GM12878 (cell line): Measurements from ENCODE around the gene MMP15. TPM values are rescaled to one million over a fixed set of nuclear protein-coding genes. Genes with fewer than 3 reads are reported as not detected.

ENCODE experiments used
- ATAC-seq: fragments of 200-7000 bp; cut with Tn5 transposase; 3 replicates; pipeline ENCODE4 v1.9.1; 2020; ENCODE audit warnings: mild to moderate bottlenecking, moderate library complexity
- BruUV-seq: library from RNA; stranded (reverse); fragments of 400-500 nt; replicated peaks from 2 replicates; lab custom pipeline; 2021; lab: Mats Ljungman, UMichigan
- CTCF ChIA-PET: fragments of 300-600 bp; sonication (Branson Sonifier 250); formaldehyde crosslinking; extraction: SDS; loops from one replicate; lab custom pipeline; 2021; ENCODE audit warnings: inconsistent platforms; lab: Yijun Ruan, JAX
- POLR2A ChIA-PET: fragments of 350-600 bp; formaldehyde crosslinking; extraction: SDS; loops from one replicate; lab custom pipeline; 2021; ENCODE audit warnings: inconsistent platforms; lab: Charles Lee
- RAD21 ChIA-PET: fragments of 300-600 bp; sonication (Branson Sonifier 250); formaldehyde crosslinking; loops from one replicate; lab custom pipeline; 2023; ENCODE audit warnings: antibody characterized with exemption; ENCODE audit not compliant: unreplicated experiment; lab: Charles Lee
- SMC1A ChIA-PET: fragments of 300-600 bp; sonication (Branson Sonifier 250); formaldehyde crosslinking; loops from one replicate; lab custom pipeline; 2023; ENCODE audit not compliant: unreplicated experiment, uncharacterized antibody; lab: Charles Lee
- DNase-seq: peaks from one replicate; pipeline ENCODE4 v3.0.0-alpha.2; 2011; ENCODE audit warnings: low read depth, low spot score
- FAIRE-seq: peaks from 3 replicates; lab custom pipeline; 2011; peaks lifted over from hg19 to GRCh38; lab: Jason Lieb, UNC
- H2AFZ ChIP-seq: 2 replicates; pipeline ENCODE4 v1.6.0; 2011; ENCODE audit warnings: low read depth, low read length, control low read depth; ENCODE audit not compliant: control insufficient read depth
- H3K27ac ChIP-seq: 2 replicates; pipeline ENCODE4 v1.5.1; 2011; ENCODE audit warnings: control low read depth; ENCODE audit not compliant: control insufficient read depth, insufficient read depth
- H3K27me3 ChIP-seq, 2 experiments: replicated peaks in 1 of 2; 2 replicates each; pipeline versions ENCODE4 v1.6.0 to v1.6.1; 2011; ENCODE audit warnings: low read length in 1 of 2; ENCODE audit not compliant: control insufficient read depth in 2 of 2, insufficient read depth in 2 of 2
- H3K36me3 ChIP-seq, 2 experiments: 2 replicates each; pipeline ENCODE4 v1.5.1; 2011; ENCODE audit warnings: low read length in 1 of 2; ENCODE audit not compliant: control insufficient read depth in 2 of 2, insufficient read depth in 2 of 2
- H3K4me1 ChIP-seq: 2 replicates; pipeline ENCODE4 v1.6.1; 2011; ENCODE audit warnings: mild to moderate bottlenecking, low read length, moderate library complexity, mixed read lengths; ENCODE audit not compliant: control insufficient read depth, insufficient read depth
- H3K4me2 ChIP-seq: 2 replicates; pipeline ENCODE4 v1.6.0; 2011; ENCODE audit warnings: control low read depth; ENCODE audit not compliant: control insufficient read depth, insufficient read depth
- H3K4me3 ChIP-seq: fragments of 200-600 bp; sonication (generic); 2 replicates; pipeline ENCODE4 v1.5.1; 2016
- H3K79me2 ChIP-seq: 2 replicates; pipeline ENCODE4 v1.6.0; 2011; ENCODE audit warnings: low read length; ENCODE audit not compliant: control insufficient read depth, insufficient read depth
- H3K9ac ChIP-seq: 2 replicates; pipeline ENCODE4 v1.8.0; 2011; ENCODE audit warnings: low read length, control low read depth, mixed read lengths; ENCODE audit not compliant: control insufficient read depth, insufficient read depth
- H3K9me3 ChIP-seq: replicated peaks from 3 replicates; pipeline ENCODE4 v1.5.1; 2011; ENCODE audit warnings: mild to moderate bottlenecking, low read length; ENCODE audit not compliant: control insufficient read depth, insufficient read depth
- H4K20me1 ChIP-seq: 2 replicates; pipeline ENCODE4 v1.6.0; 2011; ENCODE audit not compliant: control insufficient read depth, insufficient read depth
- BCL11A ChIP-seq: IDR thresholded peaks from 2 replicates; pipeline ENCODE4 v1.6.1; 2011; ENCODE audit warnings: low read depth, low read length
- CUX1 ChIP-seq: IDR thresholded peaks from 2 replicates; pipeline ENCODE4 v1.6.1; 2012; ENCODE audit warnings: improper control_type of control experiment, low read depth, low read length; ENCODE audit not compliant: insufficient replicate concordance
- FOXM1 ChIP-seq: IDR thresholded peaks from 2 replicates; pipeline ENCODE4 v1.6.1; 2012; ENCODE audit warnings: low read depth, mild to moderate bottlenecking, inconsistent platforms, low read length, moderate library complexity
- WGBS: methylation state at CpG from one replicate; pipeline ENCODE4 v1.1.6; 2016; ENCODE audit warnings: low lambda C conversion rate; ENCODE audit not compliant: insufficient replicate concordance, insufficient coverage; ENCODE audit errors: missing lambda C conversion rate; 5-methylcytosine and 5-hydroxymethylcytosine counted together
- in situ Hi-C: fragments of 300-500 bp; cut with MboI; formaldehyde crosslinking; loops from 9 replicates; pipeline ENCODE4 v1.14.3; 2018; ENCODE audit warnings: mixed read lengths
- intact Hi-C: fragments of 100-400 bp; cut with micrococcal nuclease; formaldehyde crosslinking; loops from one replicate; pipeline ENCODE4 v1.14.2; 2022; ENCODE audit not compliant: unreplicated experiment
- polyA plus RNA-seq, 11 experiments: library from polyadenylated mRNA; depleted of rRNA in 4 of 11; unstranded in 6 of 11; stranded (reverse) in 5 of 11; fragments of >200 nt; fragmentation: Nextera tagmentation in 4 of 11; fragmentation: Illumina TruSeq in 1 of 11; extraction: Ambion mirVana in 4 of 11; extraction: Trizol in 1 of 11; gene quantifications; 1 replicate in 1 of 11; 2 replicates in 10 of 11; pipeline versions ENCODE4 v1.2.1 to v1.2.3, GENCODE V29; 2011 to 2016; ENCODE audit warnings: inconsistent platforms in 2 of 11, missing spikeins in 2 of 11, low read depth in 1 of 11
- total RNA-seq, 4 experiments: library from RNA; depleted of rRNA in 3 of 4; stranded (reverse); fragments of >200 nt in 3 of 4; fragmentation: Illumina TruSeq in 1 of 4; extraction: Trizol in 1 of 4; gene quantifications; 2 replicates each; pipeline versions ENCODE4 v1.2.1 to v1.2.3, GENCODE V29; 2013 to 2021
- TF ChIP-seq, protein P1 (sequence below): IDR thresholded peaks from 2 replicates; pipeline ENCODE4 v1.6.1; 2011; ENCODE audit warnings: low read depth, low read length, improper control_type of control experiment, borderline replicate concordance

MMP15 gene
- total and polyA plus RNA-seq, 10 of the 15 experiments (the other 5 are each of a cell fraction or from before 2014, with no cell fraction given) = 0.08 to 0.56 (median 0.10) TPM; not detected in 7

GRCh38 chr16:57979006-57979585 is 46.5 kb upstream of the MMP15 start:
- no peaks in the 10 kb centered on the region for H3K4me1 ChIP-seq
- no peaks in the 10 kb centered on the region for H3K79me2 ChIP-seq
- no peaks in the 10 kb centered on the region for H3K9me3 ChIP-seq
- no peaks in the 10 kb centered on the region for H3K36me3 ChIP-seq
- H3K4me2 ChIP-seq = no peak overlapping the region
- ATAC-seq = no peak
- H3K27ac ChIP-seq = no peak overlapping the region
- in situ Hi-C loops = no loop called here
- CTCF ChIA-PET = interaction anchor here (0.6 to 1.3 kb wide), 3 partner anchors 11 to 149 kb away, joined by 3 to 4 read pairs (median 3); no protein-coding TSS in a partner anchor
- H3K4me3 ChIP-seq = no peak overlapping the region
- intact Hi-C loops = no loop called here
- SMC1A ChIA-PET = no interaction called here
- FAIRE-seq = no peak
- no peaks in the 10 kb centered on the region; a peak in 1 of 4 replicates for H3K27me3 ChIP-seq
- WGBS = 51% methylated on average over 11 of the region's 11 CpGs
- no peak for DNase-seq
- POLR2A ChIA-PET = no interaction called here
- RAD21 ChIA-PET = no interaction called here
- H2AFZ ChIP-seq = no peak overlapping the region
- H3K9ac ChIP-seq = no peak overlapping the region
- TF ChIP-seq CUX1 (no peak), BCL11A (no peak), FOXM1 (no peak)
- TF ChIP-seq, protein P1, sequence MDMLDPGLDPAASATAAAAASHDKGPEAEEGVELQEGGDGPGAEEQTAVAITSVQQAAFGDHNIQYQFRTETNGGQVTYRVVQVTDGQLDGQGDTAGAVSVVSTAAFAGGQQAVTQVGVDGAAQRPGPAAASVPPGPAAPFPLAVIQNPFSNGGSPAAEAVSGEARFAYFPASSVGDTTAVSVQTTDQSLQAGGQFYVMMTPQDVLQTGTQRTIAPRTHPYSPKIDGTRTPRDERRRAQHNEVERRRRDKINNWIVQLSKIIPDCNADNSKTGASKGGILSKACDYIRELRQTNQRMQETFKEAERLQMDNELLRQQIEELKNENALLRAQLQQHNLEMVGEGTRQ = no peak
- TF ChIP-seq, all 136 proteins: peak for 0
- BruUV-seq = no TSS peak
- no peaks in the 10 kb centered on the region for H4K20me1 ChIP-seq
